ENCODE results near the gene RTN4R. TPM values are rescaled to one million over a fixed set of nuclear protein-coding genes. Genes with fewer than 3 reads are reported as not detected.
"Not testable (repeated sequence)": the region's sequence is repeated elsewhere in the genome, so short reads cannot be mapped to it uniquely, and the experiment has no call there.

Gene RTN4R
- total RNA-seq, 2 donors from 2014 or later, result 0.48 to 0.78 TPM

GRCh38 chr22:20275836-20276235 lies 7.7 kb upstream of the RTN4R start:
- ATAC-seq, result no peak
- no peak overlapping the region for H3K27ac Mint-ChIP-seq
- H3K27me3 Mint-ChIP-seq, result peaks cover 0 to 3% of the 10 kb centered on the region in 2 donors

GRCh38 chr22:20275325-20275724 lies 7.2 kb upstream of the RTN4R start:
- not testable (repeated sequence) for H3K27ac Mint-ChIP-seq; H3K27me3 Mint-ChIP-seq; H3K9me3 Mint-ChIP-seq; DNase-seq (ENCODE audit: low spot score); ATAC-seq; H3K36me3 Mint-ChIP-seq; H3K4me1 Mint-ChIP-seq (ENCODE audit: low read depth in 2 of 2); H3K4me3 Mint-ChIP-seq

More at GRCh38 chr22:20275836-20276235, 7.7 kb upstream of the RTN4R start:
- Mint-ChIP-seq H3K4me1 (ENCODE audit: low read depth in 2 of 2) (peaks cover 0 to 6% of the 10 kb centered on the region in 2 donors), H3K36me3 (no peaks in the 10 kb centered on the region), H3K9me3 (no peaks in the 10 kb centered on the region), H3K4me3 (no peak overlapping the region)
- no peak for DNase-seq (ENCODE audit: low spot score)

GRCh38 chr22:20274374-20274773 lies 6.3 kb upstream of the RTN4R start:
- H3K9me3 Mint-ChIP-seq; ATAC-seq; H3K4me3 Mint-ChIP-seq; H3K36me3 Mint-ChIP-seq; DNase-seq (ENCODE audit: low spot score); H3K4me1 Mint-ChIP-seq (ENCODE audit: low read depth in 2 of 2); H3K27ac Mint-ChIP-seq; H3K27me3 Mint-ChIP-seq: not testable (repeated sequence)

- H3K4me1 Mint-ChIP-seq (ENCODE audit: low read depth in 2 of 2), result peaks cover 0 to 7% of the 10 kb centered on the region in 2 donors
- H3K27ac Mint-ChIP-seq, result no peak overlapping the region
- ATAC-seq (no peak), DNase-seq (ENCODE audit: low spot score) (no peak)
- H3K27me3 Mint-ChIP-seq, result peaks cover 0 to 3% of the 10 kb centered on the region in 2 donors
- H3K36me3 Mint-ChIP-seq, result no peaks in the 10 kb centered on the region
- no peaks in the 10 kb centered on the region for H3K9me3 Mint-ChIP-seq
- no peak overlapping the region for H3K4me3 Mint-ChIP-seq
Observed at GRCh38 chr22:20273758-20274181, 5.7 kb upstream of the RTN4R start.

GRCh38 chr22:20272700-20273099 lies 4.6 kb upstream of the RTN4R start:
- H3K4me3 Mint-ChIP-seq, result no peak overlapping the region
- H3K4me1 Mint-ChIP-seq (ENCODE audit: low read depth in 2 of 2), result peaks cover 0 to 8% of the 10 kb centered on the region in 2 donors
- no peak overlapping the region for H3K27ac Mint-ChIP-seq
- H3K36me3 Mint-ChIP-seq, result no peaks in the 10 kb centered on the region
- DNase-seq (ENCODE audit: low spot score) (no peak), ATAC-seq (no peak)
- H3K9me3 Mint-ChIP-seq, result no peaks in the 10 kb centered on the region
- H3K27me3 Mint-ChIP-seq, result peaks cover 0 to 3% of the 10 kb centered on the region in 2 donors

- no peak for ATAC-seq
- no peaks in the 10 kb centered on the region for H3K36me3 Mint-ChIP-seq
- H3K4me3 Mint-ChIP-seq, result no peak overlapping the region
- no peak overlapping the region for H3K27ac Mint-ChIP-seq
- peaks cover 0 to 3% of the 10 kb centered on the region in 2 donors for H3K27me3 Mint-ChIP-seq
- no peaks in the 10 kb centered on the region for H3K9me3 Mint-ChIP-seq
- DNase-seq (ENCODE audit: low spot score), result no peak
- H3K4me1 Mint-ChIP-seq (ENCODE audit: low read depth in 2 of 2), result peaks cover 0 to 8% of the 10 kb centered on the region in 2 donors
Observed at GRCh38 chr22:20272174-20272573, 4.1 kb upstream of the RTN4R start.

GRCh38 chr22:20271114-20271994 lies 3.2 kb upstream of the RTN4R start:
- H3K27ac Mint-ChIP-seq, result no peak overlapping the region
- H3K36me3 Mint-ChIP-seq, result no peaks in the 10 kb centered on the region
- peaks cover 0 to 3% of the 10 kb centered on the region in 2 donors for H3K27me3 Mint-ChIP-seq
- H3K9me3 Mint-ChIP-seq, result no peaks in the 10 kb centered on the region
- ATAC-seq (no peak), DNase-seq (ENCODE audit: low spot score) (no peak)
- no peak overlapping the region for H3K4me3 Mint-ChIP-seq
- H3K4me1 Mint-ChIP-seq (ENCODE audit: low read depth in 2 of 2), result peaks cover 0 to 5% of the 10 kb centered on the region in 2 donors

- not testable (repeated sequence) for H3K36me3 Mint-ChIP-seq; H3K27me3 Mint-ChIP-seq; H3K4me3 Mint-ChIP-seq; H3K9me3 Mint-ChIP-seq; H3K27ac Mint-ChIP-seq; H3K4me1 Mint-ChIP-seq (ENCODE audit: low read depth in 2 of 2); ATAC-seq; DNase-seq (ENCODE audit: low spot score)
Observed at GRCh38 chr22:20270190-20271113, 2.3 kb upstream of the RTN4R start.

- not testable (repeated sequence) for H3K27ac Mint-ChIP-seq; H3K4me1 Mint-ChIP-seq (ENCODE audit: low read depth in 2 of 2); H3K27me3 Mint-ChIP-seq; H3K4me3 Mint-ChIP-seq; H3K36me3 Mint-ChIP-seq; ATAC-seq; H3K9me3 Mint-ChIP-seq; DNase-seq (ENCODE audit: low spot score)
Observed at GRCh38 chr22:20269673-20270072, 1.6 kb upstream of the RTN4R start.

- H3K27ac Mint-ChIP-seq; H3K27me3 Mint-ChIP-seq; DNase-seq (ENCODE audit: low spot score); H3K4me3 Mint-ChIP-seq; H3K36me3 Mint-ChIP-seq; H3K4me1 Mint-ChIP-seq (ENCODE audit: low read depth in 2 of 2); ATAC-seq; H3K9me3 Mint-ChIP-seq: not testable (repeated sequence)
Observed at GRCh38 chr22:20269201-20269600, 1.1 kb upstream of the RTN4R start.

GRCh38 chr22:20267441-20268278 lies 458 bp downstream of the RTN4R start:
- Mint-ChIP-seq H3K4me1 (ENCODE audit: low read depth in 2 of 2) (peaks cover 0 to 5% of the 10 kb centered on the region in 2 donors), H3K27me3 (peaks cover 0 to 3% of the 10 kb centered on the region in 2 donors), H3K4me3 (no peak overlapping the region), H3K27ac (no peak overlapping the region), H3K36me3 (no peaks in the 10 kb centered on the region), H3K9me3 (no peaks in the 10 kb centered on the region)
- DNase-seq (ENCODE audit: low spot score) (no peak), ATAC-seq (peak in 1 of 2 donors; percentile 1)

- H3K9me3 Mint-ChIP-seq; ATAC-seq; H3K36me3 Mint-ChIP-seq; DNase-seq (ENCODE audit: low spot score); H3K27me3 Mint-ChIP-seq; H3K4me1 Mint-ChIP-seq (ENCODE audit: low read depth in 2 of 2); H3K27ac Mint-ChIP-seq: not testable (repeated sequence)
- H3K4me3 Mint-ChIP-seq, result peak overlapping the region; percentile 57
Observed at GRCh38 chr22:20266667-20267440, 1.3 kb downstream of the RTN4R start.
